ENCODE results near the gene EGFL7.

Gene EGFL7

GRCh38 chr9:136645352-136645902, 17.3 kb upstream of the EGFL7 start:
- no peak for DNase-seq

- DNase-seq, result no peak
Measured at GRCh38 chr9:136645903-136646754, 16.6 kb upstream of the EGFL7 start.

- no peak for DNase-seq
Measured at GRCh38 chr9:136646827-136647711, 15.6 kb upstream of the EGFL7 start.

- no peak for DNase-seq
Measured at GRCh38 chr9:136648751-136649150, 14.0 kb upstream of the EGFL7 start.

- no peak for DNase-seq
Measured at GRCh38 chr9:136650021-136650420, 12.7 kb upstream of the EGFL7 start.

GRCh38 chr9:136650648-136651047, 12.1 kb upstream of the EGFL7 start:
- no peak for DNase-seq

GRCh38 chr9:136651860-136652259, 10.9 kb upstream of the EGFL7 start:
- no peak for DNase-seq

GRCh38 chr9:136653323-136654079, 9.2 kb upstream of the EGFL7 start:
- DNase-seq, result no peak

- no peak for DNase-seq
Measured at GRCh38 chr9:136654820-136655535, 7.7 kb upstream of the EGFL7 start.

GRCh38 chr9:136655536-136656182, 7.1 kb upstream of the EGFL7 start:
- no peak for DNase-seq

- DNase-seq, result no peak
Measured at GRCh38 chr9:136656183-136656738, 6.5 kb upstream of the EGFL7 start.

- DNase-seq, result no peak
Measured at GRCh38 chr9:136656795-136657611, 5.7 kb upstream of the EGFL7 start.

GRCh38 chr9:136657974-136658848, 4.5 kb upstream of the EGFL7 start:
- DNase-seq, result no peak

- no peak for DNase-seq
Measured at GRCh38 chr9:136658849-136659535, 3.7 kb upstream of the EGFL7 start.

GRCh38 chr9:136659861-136660784, 2.6 kb upstream of the EGFL7 start:
- DNase-seq, result no peak

- no peak for DNase-seq
Measured at GRCh38 chr9:136660971-136661550, 1.7 kb upstream of the EGFL7 start.

All from NCI-H1417 treated with DMSO at 0.1 percent for 48 hours (cell line).